Measurements from ENCODE around the gene MAP3K20. TPM values are rescaled to one million over a fixed set of nuclear protein-coding genes. Genes with fewer than 3 reads are reported as not detected.

MAP3K20 gene
- total and polyA plus RNA-seq, 10 donors, result 3.2 to 24.1 (median 14.6) TPM

- DNase-seq, result no peak
- Histone ChIP-seq H3K4me1 (no peaks in the 10 kb centered on the region), H3K4me3 (no peak overlapping the region), H3K36me3 (peaks cover 0 to 20% (median 7%) of the 10 kb centered on the region in 6 donors), H3K27ac (no peak overlapping the region), H3K27me3 (replicated peaks in 1 of 7) (no peaks in the 10 kb centered on the region), H3K9me3 (no peaks in the 10 kb centered on the region)
- WGBS, 5 donors, result 79 to 92% (median 86%) methylated on average over 3 of the region's 3 CpGs
- intact Hi-C loops (cut with DNase I; ENCODE audit: low total_unique reads), result no loop called here
- no peak for TF ChIP-seq POLR2AphosphoS5 (IDR thresholded peaks at IDR 0.05)
- no peak for TF ChIP-seq POLR2A (IDR thresholded peaks at IDR 0.05)
- no peak for TF ChIP-seq CTCF (IDR thresholded peaks at IDR 0.05 in 8 of 11, conservative IDR thresholded peaks at IDR 0.05 in 3 of 11)
Measured at GRCh38 chr2:173195100-173195499, 119.5 kb downstream of the MAP3K20 start.

- H3K27me3 ChIP-seq (replicated peaks in 1 of 7), result no peaks in the 10 kb centered on the region
Measured at GRCh38 chr2:173196080-173196479, 120.4 kb downstream of the MAP3K20 start.

GRCh38 chr2:173196638-173197037 lies 121.0 kb downstream of the MAP3K20 start:
- 85 to 98% (median 93%) methylated on average over 4 of the region's 4 CpGs for WGBS, 5 donors

More at GRCh38 chr2:173196080-173196479, 120.4 kb downstream of the MAP3K20 start:
- intact Hi-C loops (cut with DNase I; ENCODE audit: low total_unique reads), result no loop called here
- TF ChIP-seq CTCF (IDR thresholded peaks at IDR 0.05 in 8 of 11, conservative IDR thresholded peaks at IDR 0.05 in 3 of 11), result no peak
- no peak for TF ChIP-seq POLR2AphosphoS5 (IDR thresholded peaks at IDR 0.05)
- no peak for TF ChIP-seq POLR2A (IDR thresholded peaks at IDR 0.05)
- Histone ChIP-seq H3K9me3 (no peaks in the 10 kb centered on the region), H3K4me3 (no peak overlapping the region), H3K27ac (no peak overlapping the region), H3K4me1 (no peaks in the 10 kb centered on the region), H3K36me3 (peaks cover 0 to 19% (median 7%) of the 10 kb centered on the region in 6 donors)
- 91 to 98% (median 96%) methylated on average over 6 of the region's 6 CpGs for WGBS, 5 donors
- DNase-seq, result no peak

GRCh38 chr2:173198327-173198726 lies 122.7 kb downstream of the MAP3K20 start:
- H3K4me3 ChIP-seq, result no peak overlapping the region
- no peaks in the 10 kb centered on the region for H3K27me3 ChIP-seq (replicated peaks in 1 of 7)
- TF ChIP-seq POLR2A (IDR thresholded peaks at IDR 0.05) (no peak), CTCF (IDR thresholded peaks at IDR 0.05 in 8 of 11, conservative IDR thresholded peaks at IDR 0.05 in 3 of 11) (no peak), POLR2AphosphoS5 (IDR thresholded peaks at IDR 0.05) (no peak)
- intact Hi-C loops (cut with DNase I; ENCODE audit: low total_unique reads), result no loop called here
- no peaks in the 10 kb centered on the region for H3K9me3 ChIP-seq
- no peak for DNase-seq
- H3K4me1 ChIP-seq, result no peaks in the 10 kb centered on the region
- peaks cover 0 to 16% (median 7%) of the 10 kb centered on the region in 6 donors for H3K36me3 ChIP-seq
- WGBS, 5 donors, result 94 to 99% (median 96%) methylated on average over 7 of the region's 7 CpGs
- H3K27ac ChIP-seq, result no peak overlapping the region

More at GRCh38 chr2:173196638-173197037, 121.0 kb downstream of the MAP3K20 start:
- no peak overlapping the region for H3K27ac ChIP-seq
- no peaks in the 10 kb centered on the region for H3K27me3 ChIP-seq (replicated peaks in 1 of 7)
- peaks cover 0 to 16% (median 7%) of the 10 kb centered on the region in 6 donors for H3K36me3 ChIP-seq
- no peak overlapping the region for H3K4me3 ChIP-seq
- TF ChIP-seq POLR2AphosphoS5 (IDR thresholded peaks at IDR 0.05), result no peak
- TF ChIP-seq CTCF (IDR thresholded peaks at IDR 0.05 in 8 of 11, conservative IDR thresholded peaks at IDR 0.05 in 3 of 11), result no peak
- no peak for TF ChIP-seq POLR2A (IDR thresholded peaks at IDR 0.05)
- no peak for DNase-seq
- intact Hi-C loops (cut with DNase I; ENCODE audit: low total_unique reads), result no loop called here
- no peaks in the 10 kb centered on the region for H3K9me3 ChIP-seq
- no peaks in the 10 kb centered on the region for H3K4me1 ChIP-seq
